K562 treated with DMSO at 1 percent for 24 hours (cell line): ENCODE measurements around the gene GBP5. TPM values are rescaled to one million over a fixed set of nuclear protein-coding genes. Genes with fewer than 3 reads are reported as not detected.

Experiments
- total RNA-seq: library from RNA; unstranded; fragments of 300-600 nt; gene quantifications from 2 replicates; pipeline ENCODE4 v1.2.3, GENCODE V29; 2022; ENCODE audit warnings: low read depth; ENCODE audit not compliant: insufficient read depth

Gene GBP5
- total RNA-seq, result 1.1 and 1.4 TPM in 2 replicates

GRCh38 chr1:89272269-89273041 lies at the start of gene GBP5:
TSS of gene GBP5 (minus strand) at chr1:89272860. CDS start at chr1:89269555, 3,305 bp downstream.

Other genes with a start within 250 kb of the GBP5 start
- gene GBP3, start 250.0 kb downstream of the GBP5 start, total RNA-seq, result 0.65 and 0.82 TPM in 2 replicates
- gene GBP1, start 207.7 kb downstream of the GBP5 start, total RNA-seq, result 0.16 and 0.20 TPM in 2 replicates
- 32.6 and 33.1 TPM in 2 replicates for gene GBP2, start 146.7 kb downstream of the GBP5 start, total RNA-seq
- not detected in 2 replicates for gene GBP7, start 96.9 kb downstream of the GBP5 start, total RNA-seq
- 0.15 and 0.35 TPM in 2 replicates for gene GBP4, start 73.9 kb downstream of the GBP5 start, total RNA-seq
- not detected in 2 replicates for gene GBP6, start 91.2 kb upstream of the GBP5 start, total RNA-seq